HL-60/S4 (cell line): ENCODE measurements around the gene TMED6.

ENCODE experiments used
- in situ Hi-C: fragments of 300-500 bp; cut with MboI; formaldehyde crosslinking; loops from 2 replicates; pipeline ENCODE4 v1.14.3; 2022; ENCODE audit warnings: low sequenced_read_pairs

The TMED6 gene

GRCh38 chr16:69351309-69352027 lies at the start of gene TMED6:
Gene TMED6, minus strand, starts transcription at chr16:69351786. Its CDS starts 33 bp downstream, at chr16:69351753.
- in situ Hi-C loops = no loop called here

GRCh38 chr16:69399361-69399760 lies 47.8 kb upstream of the TMED6 start:
- in situ Hi-C loops = loop anchor here (10.0 kb wide), 1 partner anchor 355 kb away; the partner anchor contains the start of gene NOB1

GRCh38 chr16:69397821-69398521 lies 46.4 kb upstream of the TMED6 start:
- in situ Hi-C loops = loop anchor here (10.0 kb wide), 1 partner anchor 357 kb away; the partner anchor contains the start of gene NOB1

GRCh38 chr16:69396187-69397061 lies 44.8 kb upstream of the TMED6 start:
- in situ Hi-C loops = loop anchor here (10.0 kb wide), 1 partner anchor 358 kb away; the partner anchor contains the start of gene NOB1

GRCh38 chr16:69395859-69396186 lies 44.2 kb upstream of the TMED6 start:
- in situ Hi-C loops = loop anchor here (10.0 kb wide), 1 partner anchor 359 kb away; the partner anchor contains the start of gene NOB1

GRCh38 chr16:69393898-69394849 lies 42.6 kb upstream of the TMED6 start:
- in situ Hi-C loops = loop anchor here (10.0 kb wide), 1 partner anchor 361 kb away; the partner anchor contains the start of gene NOB1

- in situ Hi-C loops = no loop called here
These were observed 35.0 kb upstream of the TMED6 start for GRCh38 chr16:69386596-69386995.

- in situ Hi-C loops = no loop called here
These were observed 33.4 kb upstream of the TMED6 start for GRCh38 chr16:69384974-69385373.

GRCh38 chr16:69382421-69382820 lies 30.8 kb upstream of the TMED6 start:
- in situ Hi-C loops = no loop called here

- in situ Hi-C loops = no loop called here
These were observed 29.6 kb upstream of the TMED6 start for GRCh38 chr16:69381231-69381630.

GRCh38 chr16:69378760-69379159 lies 27.2 kb upstream of the TMED6 start:
- in situ Hi-C loops = no loop called here

- in situ Hi-C loops = no loop called here
These were observed 26.4 kb upstream of the TMED6 start for GRCh38 chr16:69378036-69378435.

GRCh38 chr16:69376393-69377059 lies 24.9 kb upstream of the TMED6 start:
- in situ Hi-C loops = no loop called here

GRCh38 chr16:69373019-69373418 lies 21.4 kb upstream of the TMED6 start:
- in situ Hi-C loops = no loop called here

- in situ Hi-C loops = no loop called here
These were observed 20.0 kb upstream of the TMED6 start for GRCh38 chr16:69371564-69371963.

GRCh38 chr16:69368866-69369265 lies 17.3 kb upstream of the TMED6 start:
- in situ Hi-C loops = no loop called here

- in situ Hi-C loops = no loop called here
These were observed 16.4 kb upstream of the TMED6 start for GRCh38 chr16:69367980-69368379.

GRCh38 chr16:69366431-69366830 lies 14.8 kb upstream of the TMED6 start:
- in situ Hi-C loops = no loop called here

- in situ Hi-C loops = no loop called here
These were observed 14.3 kb upstream of the TMED6 start for GRCh38 chr16:69365901-69366300.
